ENCODE data around the gene AGMO. TPM values are rescaled to one million over a fixed set of nuclear protein-coding genes. Genes with fewer than 3 reads are reported as not detected.

The AGMO gene
- total RNA-seq (10 to 100 TPM; 27.5 to 46.6 TPM), polyA plus RNA-seq (10 to 100 TPM; 21.6 to 35.6 TPM)

- Histone ChIP-seq H3K9ac (ENCODE audit: low read depth in 1 of 2, low read length in 2 of 2) (peak within 1 kb of the TSS; percentile 80 to 99), H3K4me1 (ENCODE audit: control insufficient read depth in 4 of 4, insufficient read depth in 4 of 4, low read length in 3 of 4) (peaks cover 0 to 33% (median 26%) of the 10 kb centered on the region in 4 donors), H3K9me3 (ENCODE audit: control insufficient read depth in 4 of 4, low read length in 3 of 4) (no peaks in the 10 kb centered on the region), H3K36me3 (ENCODE audit: control insufficient read depth in 4 of 4, insufficient read depth in 3 of 4, low read depth in 1 of 4, low read length in 3 of 4) (no peaks in the 10 kb centered on the region), H3K27ac (ENCODE audit: low read depth in 1 of 2, low read length in 2 of 2) (peak within 1 kb of the TSS; percentile 91 to 96), H3K4me3 (ENCODE audit: low read depth in 1 of 3, low read length in 3 of 3) (peak within 1 kb of the TSS; percentile 54 to 92 (median 89)), H3K27me3 (ENCODE audit: control insufficient read depth in 4 of 4, insufficient read depth in 4 of 4, low read length in 3 of 4) (no peaks in the 10 kb centered on the region)
- 22% methylated on average over 5 of the region's 5 CpGs for WGBS
- peak in 1 of 2 donors; percentile 74 for TF ChIP-seq JUND (IDR thresholded peaks at IDR 0.05)
- TF ChIP-seq RAD21 (IDR thresholded peaks at IDR 0.05): peak; percentile 75 to 78
- no peak for TF ChIP-seq NR2F2 (IDR thresholded peaks at IDR 0.05)
- TF ChIP-seq ZBTB33 (IDR thresholded peaks at IDR 0.05): peak; percentile 35
- peak; percentile 96 for TF ChIP-seq HNF4G (IDR thresholded peaks at IDR 0.05)
- peak; percentile 76 to 79 for TF ChIP-seq RXRA (IDR thresholded peaks at IDR 0.05)
- peak; percentile 99 for TF ChIP-seq TAF1 (conservative IDR thresholded peaks at IDR 0.05)
- TF ChIP-seq FOXA1 (IDR thresholded peaks at IDR 0.05): peak; percentile 56
- TF ChIP-seq HNF4A (conservative IDR thresholded peaks at IDR 0.05): peak; percentile 97 to 98
- TF ChIP-seq CTCF (IDR thresholded peaks at IDR 0.05; ENCODE audit: low read depth, low read length, missing input control): peak; percentile 41
- TF ChIP-seq EGR1 (IDR thresholded peaks at IDR 0.05; ENCODE audit: low read depth in 2 of 2): peak in 1 of 2 donors; percentile 58
- peak; percentile 51 for TF ChIP-seq MAX (IDR thresholded peaks at IDR 0.05)
- TF ChIP-seq GABPA (IDR thresholded peaks at IDR 0.05 in 1 of 2, conservative IDR thresholded peaks at IDR 0.05 in 1 of 2): no peak
- peak; percentile 87 for TF ChIP-seq SP1 (IDR thresholded peaks at IDR 0.05)
- no peak for TF ChIP-seq FOXA2 (IDR thresholded peaks at IDR 0.05)
- TF ChIP-seq YY1 (IDR thresholded peaks at IDR 0.05): peak; percentile 51
- peak; percentile 84 for TF ChIP-seq REST (IDR thresholded peaks at IDR 0.05)
- TF ChIP-seq ATF3 (IDR thresholded peaks at IDR 0.05): peak; percentile 54
- peak; percentile 72 for DNase-seq (ENCODE audit: low spot score)
Observed at GRCh38 chr7:15561835-15562234, at the start of gene AGMO. AGMO (minus strand) TSS chr7:15562015.

Measured in liver (tissue), 9 donors.